Neutrophil (primary cell): Measurements from ENCODE around the gene NF1.

Experiments
- H3K27ac ChIP-seq: fragments of 200-600 bp; sonication (generic); 2 replicates; pipeline ENCODE4 v1.5.1; 2016; ENCODE audit warnings: mild to moderate bottlenecking, moderate library complexity
- H3K27me3 ChIP-seq: fragments of 200-600 bp; sonication (generic); 2 replicates; pipeline ENCODE4 v1.6.0; 2016; ENCODE audit warnings: mild to moderate bottlenecking
- H3K36me3 ChIP-seq: fragments of 200-600 bp; sonication (generic); 2 replicates; pipeline ENCODE4 v1.5.1; 2017
- H3K4me1 ChIP-seq, 2 experiments: fragments of 200-600 bp in 1 of 2; sonication (generic) in 1 of 2; 1 replicate in 1 of 2; 2 replicates in 1 of 2; pipeline versions ENCODE4 v1.5.1 to v1.6.1; 2013 to 2016; ENCODE audit warnings: low read depth in 1 of 2, low read length in 1 of 2, mild to moderate bottlenecking in 1 of 2, moderate library complexity in 1 of 2; ENCODE audit not compliant: control insufficient read depth in 1 of 2, insufficient read depth in 1 of 2
- H3K4me3 ChIP-seq, 2 experiments: fragments of 200-600 bp in 1 of 2; sonication (generic) in 1 of 2; 1 replicate in 1 of 2; 2 replicates in 1 of 2; pipeline ENCODE4 v1.5.1; 2013 to 2016; ENCODE audit warnings: low read depth in 1 of 2, low read length in 1 of 2, mild to moderate bottlenecking in 1 of 2, moderate library complexity in 1 of 2
- H3K9me3 ChIP-seq: fragments of 200-600 bp; sonication (generic); 2 replicates; pipeline ENCODE4 v1.5.1; 2016
- CTCF ChIP-seq: fragments of 200-600 bp; sonication (generic); IDR thresholded peaks from 2 replicates; pipeline ENCODE4 v1.5.1; 2016; ENCODE audit warnings: antibody characterized with exemption

Gene NF1

GRCh38 chr17:31293581-31293980 is 198.8 kb downstream of the NF1 start:
- TF ChIP-seq CTCF, result no peak
- no peaks in the 10 kb centered on the region for H3K27me3 ChIP-seq
- no peaks in the 10 kb centered on the region for H3K36me3 ChIP-seq
- H3K4me3 ChIP-seq, result no peak overlapping the region
- no peak overlapping the region for H3K27ac ChIP-seq
- no peaks in the 10 kb centered on the region for H3K4me1 ChIP-seq
- H3K9me3 ChIP-seq, result no peaks in the 10 kb centered on the region

GRCh38 chr17:31294231-31294630 is 199.5 kb downstream of the NF1 start:
- no peak overlapping the region for H3K27ac ChIP-seq
- no peak overlapping the region for H3K4me3 ChIP-seq
- H3K4me1 ChIP-seq, result no peaks in the 10 kb centered on the region
- H3K36me3 ChIP-seq, result no peaks in the 10 kb centered on the region
- H3K9me3 ChIP-seq, result no peaks in the 10 kb centered on the region
- no peaks in the 10 kb centered on the region for H3K27me3 ChIP-seq
- no peak for TF ChIP-seq CTCF

- no peak overlapping the region for H3K27ac ChIP-seq
- no peaks in the 10 kb centered on the region for H3K9me3 ChIP-seq
- H3K36me3 ChIP-seq, result no peaks in the 10 kb centered on the region
- no peak for TF ChIP-seq CTCF
- H3K4me3 ChIP-seq, result no peak overlapping the region
- no peaks in the 10 kb centered on the region for H3K4me1 ChIP-seq
- H3K27me3 ChIP-seq, result no peaks in the 10 kb centered on the region
Measured at GRCh38 chr17:31294820-31295488, 200.2 kb downstream of the NF1 start.

GRCh38 chr17:31295489-31295871 is 200.7 kb downstream of the NF1 start:
- Histone ChIP-seq H3K27me3 (no peaks in the 10 kb centered on the region), H3K36me3 (no peaks in the 10 kb centered on the region), H3K9me3 (no peaks in the 10 kb centered on the region), H3K4me3 (no peak overlapping the region), H3K4me1 (no peaks in the 10 kb centered on the region), H3K27ac (no peak overlapping the region)
- TF ChIP-seq CTCF, result no peak

- H3K4me1 ChIP-seq, result no peaks in the 10 kb centered on the region
Measured at GRCh38 chr17:31296142-31296541, 201.4 kb downstream of the NF1 start.

More at GRCh38 chr17:31296142-31296541, 201.4 kb downstream of the NF1 start:
- Histone ChIP-seq H3K27me3 (no peaks in the 10 kb centered on the region), H3K27ac (no peak overlapping the region), H3K9me3 (no peaks in the 10 kb centered on the region), H3K4me3 (no peak overlapping the region), H3K36me3 (no peaks in the 10 kb centered on the region)
- no peak for TF ChIP-seq CTCF
